Measurements from ENCODE around the gene MLLT1.
"Not testable (repeated sequence)": the region's sequence is repeated elsewhere in the genome, so short reads cannot be mapped to it uniquely, and the experiment has no call there.

The MLLT1 gene, protein sequence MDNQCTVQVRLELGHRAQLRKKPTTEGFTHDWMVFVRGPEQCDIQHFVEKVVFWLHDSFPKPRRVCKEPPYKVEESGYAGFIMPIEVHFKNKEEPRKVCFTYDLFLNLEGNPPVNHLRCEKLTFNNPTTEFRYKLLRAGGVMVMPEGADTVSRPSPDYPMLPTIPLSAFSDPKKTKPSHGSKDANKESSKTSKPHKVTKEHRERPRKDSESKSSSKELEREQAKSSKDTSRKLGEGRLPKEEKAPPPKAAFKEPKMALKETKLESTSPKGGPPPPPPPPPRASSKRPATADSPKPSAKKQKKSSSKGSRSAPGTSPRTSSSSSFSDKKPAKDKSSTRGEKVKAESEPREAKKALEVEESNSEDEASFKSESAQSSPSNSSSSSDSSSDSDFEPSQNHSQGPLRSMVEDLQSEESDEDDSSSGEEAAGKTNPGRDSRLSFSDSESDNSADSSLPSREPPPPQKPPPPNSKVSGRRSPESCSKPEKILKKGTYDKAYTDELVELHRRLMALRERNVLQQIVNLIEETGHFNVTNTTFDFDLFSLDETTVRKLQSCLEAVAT

DNA sequence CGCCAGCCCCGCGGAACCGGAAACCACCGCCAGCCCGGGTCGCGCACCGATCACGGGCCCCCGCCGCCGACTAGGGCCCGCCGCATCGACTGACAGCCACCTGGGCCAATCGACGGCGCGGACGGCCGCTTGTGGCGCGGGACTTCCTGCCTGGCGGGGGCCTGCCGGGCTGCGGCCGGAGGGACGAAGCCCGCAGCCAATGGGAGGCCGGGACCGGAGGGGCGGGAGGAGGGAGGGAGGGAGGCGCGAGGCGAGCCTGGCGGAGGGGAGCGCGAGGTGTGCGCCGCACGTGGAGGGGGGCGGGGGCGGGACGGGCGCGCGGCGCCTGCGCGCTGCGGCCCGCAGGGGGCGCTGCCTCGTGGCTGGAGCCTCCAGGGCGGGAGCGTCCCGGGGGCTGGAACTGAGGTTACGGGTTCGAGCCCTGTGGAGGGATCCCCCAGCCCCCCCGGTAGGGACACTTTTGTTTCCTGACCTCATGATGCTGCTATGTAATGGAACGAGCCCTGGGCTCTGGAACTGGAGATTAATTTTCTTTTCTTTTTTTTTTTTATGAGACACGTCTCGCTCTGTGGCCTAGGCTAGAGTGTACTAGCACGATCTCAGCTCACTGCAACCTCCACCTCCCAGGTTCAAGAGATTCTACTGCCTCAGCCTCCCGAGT, at the start of gene MLLT1:
Gene MLLT1 (minus strand): TSS at position 45 of the 661 bp plus-strand sequence. CDS start 191 bp downstream, outside the sequence.
- DNase-seq = peak; percentile 36 to 99 (median 94)

GRCh38 chr19:6326815-6327214, 47.0 kb upstream of the MLLT1 start:
- no peak for DNase-seq

- DNase-seq = no peak
These were observed 45.8 kb upstream of the MLLT1 start for GRCh38 chr19:6325614-6326013.

- no peak for DNase-seq
These were observed 45.0 kb upstream of the MLLT1 start for GRCh38 chr19:6324757-6325156.

GRCh38 chr19:6322284-6322683, 42.5 kb upstream of the MLLT1 start:
- DNase-seq = no peak

DNA sequence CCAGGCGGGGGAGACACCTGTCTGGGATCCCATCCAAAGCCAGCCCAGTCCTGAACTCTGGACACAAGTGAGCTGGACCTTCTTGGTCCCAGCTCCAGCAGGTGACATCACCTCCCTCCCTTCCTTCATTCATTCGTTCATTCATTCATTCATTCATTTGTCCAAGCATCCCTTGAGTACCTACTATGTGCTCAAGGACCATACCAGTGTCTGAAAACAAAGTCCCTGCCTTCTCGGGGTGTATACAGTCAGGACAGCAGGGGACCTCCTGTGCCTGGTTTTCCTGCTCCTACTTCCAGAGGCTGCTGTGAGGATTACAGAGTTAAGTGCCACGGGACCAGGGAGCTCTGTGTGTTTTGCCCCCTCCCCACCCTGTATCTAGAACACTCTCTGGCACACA, 39.6 kb upstream of the MLLT1 start:
- no peak for DNase-seq

GRCh38 chr19:6318772-6319171, 39.0 kb upstream of the MLLT1 start:
- no peak for DNase-seq

- DNase-seq = not testable (repeated sequence)
These were observed 35.9 kb upstream of the MLLT1 start for GRCh38 chr19:6315646-6316045.

DNA sequence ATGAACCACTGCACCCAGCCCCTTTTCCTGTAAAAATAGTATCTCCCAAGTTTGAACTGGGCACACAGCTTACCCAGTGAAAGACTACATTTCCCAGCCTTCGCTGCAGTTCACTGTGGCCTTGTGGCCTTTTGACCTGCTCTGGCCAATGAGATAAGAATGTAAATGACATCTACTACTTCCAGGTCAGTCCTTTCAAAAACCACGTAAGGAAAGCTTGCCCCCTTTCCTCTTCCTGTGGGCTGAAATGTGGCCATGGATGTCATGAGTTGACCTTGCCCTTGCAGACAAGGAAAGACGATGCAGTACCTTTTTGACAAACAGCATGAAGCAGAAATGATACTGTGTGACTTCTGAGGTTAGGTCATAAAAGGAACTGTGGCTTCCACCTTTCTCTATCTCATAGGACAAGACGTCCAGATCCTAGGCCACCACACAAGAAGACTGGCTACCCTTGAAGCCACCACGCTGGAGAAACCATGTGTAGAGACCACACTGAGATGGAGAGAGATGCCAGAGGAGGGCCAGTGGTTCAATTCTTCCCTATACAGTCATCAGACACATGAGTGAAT, 33.7 kb upstream of the MLLT1 start:
- DNase-seq = no peak

GRCh38 chr19:6312018-6312417, 32.2 kb upstream of the MLLT1 start:
- no peak for DNase-seq

DNA sequence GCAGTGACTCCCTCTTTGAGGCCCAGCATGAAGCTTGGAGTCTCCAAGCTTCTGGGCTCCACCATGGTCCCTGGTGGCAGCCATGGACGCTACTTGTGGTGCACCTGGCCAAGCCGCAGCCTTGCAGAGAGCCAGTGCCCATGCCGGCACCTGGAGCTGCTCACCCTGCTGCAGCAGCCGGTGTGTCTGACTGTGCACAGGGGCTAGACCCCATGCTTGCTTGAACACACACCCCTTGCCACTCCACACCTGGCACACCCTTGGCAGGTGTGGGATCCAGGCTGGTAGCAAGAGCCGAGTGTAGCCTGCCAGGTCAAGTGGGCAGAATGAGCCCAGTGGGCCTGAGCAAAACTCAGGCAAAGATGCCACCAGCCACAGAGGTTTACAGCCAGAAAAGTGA, 18.6 kb upstream of the MLLT1 start:
- no peak for DNase-seq

GRCh38 chr19:6297202-6297601, 17.4 kb upstream of the MLLT1 start:
- DNase-seq = no peak

GRCh38 chr19:6292006-6292405, 12.2 kb upstream of the MLLT1 start:
- no peak for DNase-seq

DNA sequence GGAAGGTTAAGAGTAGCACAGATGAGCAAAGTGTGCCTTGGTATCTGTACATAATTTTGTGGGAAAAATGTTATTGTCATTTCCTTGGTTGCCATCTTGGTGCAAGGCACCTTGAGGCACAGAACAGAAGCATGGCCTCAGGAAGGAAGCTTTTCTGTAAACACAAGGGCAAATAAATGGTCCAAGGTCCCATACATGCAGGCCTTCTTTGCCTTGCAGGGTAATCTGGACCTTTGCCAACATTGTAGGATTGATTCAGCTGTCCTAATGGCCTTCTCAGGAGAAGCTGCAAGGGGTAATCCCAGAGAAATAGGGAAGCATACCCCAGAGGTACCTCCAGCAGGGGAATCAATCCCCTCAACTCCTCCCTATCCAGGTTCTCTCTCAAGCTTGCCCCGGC, 9.0 kb upstream of the MLLT1 start:
- no peak for DNase-seq

DNA sequence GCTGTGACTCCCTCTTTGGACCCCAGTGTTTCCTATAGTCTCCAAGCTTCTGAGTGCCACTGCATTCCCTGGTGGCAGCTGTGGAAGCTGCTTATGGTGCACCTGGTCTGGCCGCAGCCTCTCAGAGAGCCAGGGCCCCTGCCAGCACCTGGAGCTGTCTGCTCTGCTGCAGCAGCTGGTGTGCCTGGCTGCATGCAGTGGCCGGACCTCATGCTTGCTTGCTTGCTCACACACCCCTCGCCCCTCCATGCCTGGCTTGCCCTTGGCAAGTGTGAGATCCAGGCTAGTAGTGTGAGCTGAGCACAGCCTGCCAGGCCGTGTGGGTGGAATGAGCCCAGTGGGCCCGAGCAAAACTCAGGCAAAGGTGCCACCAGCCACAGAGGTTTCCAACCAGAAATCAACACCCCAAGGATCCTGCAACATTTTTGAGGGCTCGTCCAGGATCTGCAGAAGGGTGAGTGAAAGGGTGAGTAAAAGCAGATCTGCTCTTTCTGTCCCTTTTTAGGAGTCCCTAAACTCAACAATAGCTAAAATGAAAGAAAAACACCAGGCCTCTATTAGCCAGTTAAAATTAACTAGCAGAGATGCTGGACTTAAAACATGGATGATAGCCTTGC, 7.6 kb upstream of the MLLT1 start:
- no peak for DNase-seq

DNA sequence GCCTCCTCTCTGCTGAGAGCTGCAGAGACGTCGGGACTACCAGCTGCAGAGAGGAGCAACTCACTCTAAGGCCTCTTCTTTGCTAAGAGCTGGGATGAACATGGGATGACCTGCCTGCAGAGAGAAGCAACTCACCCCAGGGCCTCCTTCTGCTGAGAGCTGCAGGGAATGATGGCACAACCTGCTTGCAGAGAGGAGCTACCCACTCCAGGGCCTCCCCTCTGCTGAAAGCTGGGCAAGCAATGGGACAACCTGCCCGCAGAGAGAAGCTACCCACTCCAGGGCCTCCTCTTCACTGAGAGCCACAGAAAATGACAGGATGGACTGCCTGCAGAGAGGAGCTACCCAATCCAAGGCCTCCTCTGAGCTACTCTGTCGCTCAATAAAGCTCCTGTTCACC, 6.9 kb upstream of the MLLT1 start:
- DNase-seq = no peak

GRCh38 chr19:6282393-6282792, 2.6 kb upstream of the MLLT1 start:
- not testable (repeated sequence) for DNase-seq

- peak in 1 of 51 donors; percentile 48 for DNase-seq
These were observed 200 bp downstream of the MLLT1 start for GRCh38 chr19:6279620-6279930.

DNA sequence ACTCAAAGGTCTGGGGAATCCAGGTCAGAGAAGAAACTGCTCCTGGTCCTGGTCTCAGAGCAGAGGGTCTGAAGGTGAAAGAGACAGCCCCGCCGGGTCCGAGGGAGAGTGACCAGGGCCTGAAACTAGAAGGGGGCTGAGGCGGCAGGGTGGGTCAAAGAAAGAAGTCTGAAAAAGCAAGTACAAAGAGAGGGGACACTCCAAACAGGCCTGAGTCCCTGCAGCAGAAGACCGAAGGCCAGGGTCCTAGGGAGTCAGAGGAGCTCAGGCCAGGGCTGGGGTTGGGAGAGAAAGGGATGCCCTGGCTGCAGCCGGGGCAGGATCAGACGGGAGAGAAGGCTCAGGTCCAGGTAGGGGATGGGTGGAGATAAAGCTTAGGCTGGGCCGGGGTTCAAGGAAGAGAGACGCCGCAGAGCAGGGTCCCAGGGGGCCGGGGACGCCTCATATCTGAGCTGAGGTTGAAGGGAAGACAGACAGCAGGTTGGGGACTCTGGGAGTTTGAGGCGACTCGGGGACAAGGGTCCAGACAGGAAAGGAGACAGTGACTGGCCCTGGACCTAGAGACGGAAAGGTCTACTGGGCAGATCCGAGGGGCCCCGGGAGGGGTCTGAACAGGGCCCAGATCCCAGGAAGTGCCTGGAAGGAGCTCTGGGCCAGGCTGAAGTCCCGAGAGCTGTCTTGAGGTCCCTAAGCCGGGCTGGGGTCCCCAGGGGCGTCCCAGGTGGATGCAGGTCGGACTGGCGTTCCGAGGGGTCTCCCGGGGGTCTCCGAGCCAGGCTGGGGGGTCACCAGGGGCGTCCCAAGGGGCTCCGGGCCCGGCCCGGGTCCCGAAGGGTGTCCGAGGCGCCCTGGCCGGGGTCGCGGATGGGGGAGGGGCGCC, 795 bp downstream of the MLLT1 start:
- no peak for DNase-seq

DNA sequence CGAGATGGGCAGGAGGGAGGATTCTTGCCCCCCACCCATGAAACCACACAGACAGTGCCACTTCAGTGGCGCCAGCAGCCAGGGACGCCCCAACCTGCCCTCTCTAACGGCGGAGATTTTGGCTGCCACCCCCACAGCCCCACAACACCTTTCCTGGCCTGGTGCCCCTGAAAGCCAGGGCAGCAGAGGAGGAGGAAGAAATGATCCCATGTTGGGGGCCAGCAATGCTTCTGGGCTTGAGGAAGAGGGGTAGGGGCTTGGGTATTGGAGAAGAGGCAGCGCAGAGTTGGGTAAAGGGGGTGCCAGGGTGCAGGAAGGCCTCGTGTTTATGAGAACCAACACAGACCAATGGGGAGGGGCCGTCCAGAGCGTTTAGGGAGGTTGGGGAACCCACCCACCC, 1.7 kb downstream of the MLLT1 start:
- no peak for DNase-seq

DNA sequence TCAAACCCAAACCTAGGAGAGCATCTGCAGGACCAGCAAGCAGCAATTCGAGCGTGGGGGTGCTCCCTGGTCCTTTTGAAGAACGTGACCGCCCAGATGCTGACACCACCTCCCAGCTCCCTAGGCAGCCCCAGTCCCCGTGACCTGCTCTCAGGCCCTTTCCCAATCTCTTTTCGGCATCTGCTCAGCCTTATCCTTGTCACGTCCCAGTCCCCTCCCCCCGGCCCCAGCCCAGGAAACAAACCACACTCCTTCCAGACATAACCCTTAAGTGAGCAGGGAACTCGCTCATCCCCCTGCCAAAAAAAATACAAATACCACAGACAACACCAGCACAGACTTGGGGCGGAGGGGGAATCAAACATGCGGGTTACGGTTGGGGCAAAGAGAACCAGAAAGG, 3.3 kb downstream of the MLLT1 start:
- no peak for DNase-seq

Measured in hypothalamus (tissue), 51 donors.